GM21825 (cell line): Measurements from ENCODE around the gene GPR179.

ENCODE experiments used
- ATAC-seq: cut with Tn5 transposase; IDR thresholded peaks from one replicate; pipeline ENCODE4 v1.9.1; 2021; ENCODE audit warnings: mild to moderate bottlenecking, moderate library complexity; ENCODE audit not compliant: unreplicated experiment

Gene GPR179

GRCh38 chr17:38344420-38344745 is 627 bp upstream of the GPR179 start:
- ATAC-seq: no peak

- ATAC-seq: no peak
Measured at GRCh38 chr17:38342886-38343607, 709 bp downstream of the GPR179 start.

- no peak for ATAC-seq
Measured at GRCh38 chr17:38341035-38341721, 2.6 kb downstream of the GPR179 start.

- ATAC-seq: no peak
Measured at GRCh38 chr17:38339891-38340290, 3.9 kb downstream of the GPR179 start.

GRCh38 chr17:38338535-38338934 is 5.2 kb downstream of the GPR179 start:
- ATAC-seq: no peak

GRCh38 chr17:38338053-38338452 is 5.7 kb downstream of the GPR179 start:
- no peak for ATAC-seq

- no peak for ATAC-seq
Measured at GRCh38 chr17:38336838-38337237, 6.9 kb downstream of the GPR179 start.

GRCh38 chr17:38334480-38335364 is 9.0 kb downstream of the GPR179 start:
- no peak for ATAC-seq

GRCh38 chr17:38333635-38334295 is 10.0 kb downstream of the GPR179 start:
- no peak for ATAC-seq

- no peak for ATAC-seq
Measured at GRCh38 chr17:38332735-38333134, 11.0 kb downstream of the GPR179 start.

GRCh38 chr17:38330941-38331411 is 12.8 kb downstream of the GPR179 start:
- no peak for ATAC-seq

GRCh38 chr17:38329808-38330730 is 13.7 kb downstream of the GPR179 start:
- no peak for ATAC-seq

GRCh38 chr17:38329284-38329683 is 14.5 kb downstream of the GPR179 start:
- ATAC-seq: no peak

- no peak for ATAC-seq
Measured at GRCh38 chr17:38328620-38329019, 15.1 kb downstream of the GPR179 start.

- no peak for ATAC-seq
Measured at GRCh38 chr17:38327936-38328335, 15.8 kb downstream of the GPR179 start.

GRCh38 chr17:38326996-38327792 is 16.6 kb downstream of the GPR179 start:
- ATAC-seq: no peak

GRCh38 chr17:38325221-38325851 is 18.4 kb downstream of the GPR179 start:
- no peak for ATAC-seq

GRCh38 chr17:38324772-38325171 is 19.0 kb downstream of the GPR179 start:
- no peak for ATAC-seq
